K562 (cell line): Measurements from ENCODE around the gene COG6. TPM values are rescaled to one million over a fixed set of nuclear protein-coding genes. Genes with fewer than 3 reads are reported as not detected.

Experiments
- MGA ChIP-seq: fragments of 450-650 bp; IDR thresholded peaks from 2 replicates; pipeline ENCODE4 v1.6.1; 2016; ENCODE audit warnings: mild to moderate bottlenecking, moderate library complexity
- TAF7 ChIP-seq: fragments of 450-650 bp; IDR thresholded peaks from 2 replicates; pipeline ENCODE4 v1.6.1; 2016; ENCODE audit warnings: missing genetic modification characterization, missing compliant biosample characterization
- ZMIZ1 ChIP-seq, 2 experiments: fragments of 150-350 bp in 1 of 2; IDR thresholded peaks; 2 replicates each; pipeline ENCODE4 v1.6.1; 2012 to 2016; ENCODE audit warnings: low read depth in 2 of 2, low read length in 2 of 2, mild to moderate bottlenecking in 1 of 2, moderate library complexity in 1 of 2
- ZNF175 ChIP-seq: fragments of 200-800 bp; sonication (Bioruptor generic); IDR thresholded peaks from 2 replicates; pipeline ENCODE4 v1.6.1; 2016; ENCODE audit warnings: low read depth, mild to moderate bottlenecking, missing genetic modification characterization, missing compliant biosample characterization
- ZNF445 ChIP-seq: fragments of 250-450 bp; sonication (Bioruptor Pico); IDR thresholded peaks from 2 replicates; pipeline ENCODE4 v1.4.0; 2020; ENCODE audit warnings: low read depth, mild to moderate bottlenecking, moderate library complexity
- polyA plus RNA-seq, 8 experiments: library from polyadenylated mRNA; depleted of rRNA in 4 of 8; stranded (reverse) in 5 of 8; unstranded in 3 of 8; fragments of >200 nt; fragmentation: Nextera tagmentation in 2 of 8; fragmentation: Illumina TruSeq in 1 of 8; extraction: Ambion mirVana in 2 of 8; extraction: Trizol in 1 of 8; gene quantifications; 2 replicates each; pipeline versions ENCODE4 v1.2.1 to v1.2.3, GENCODE V29; 2011 to 2014; ENCODE audit warnings: inconsistent platforms in 1 of 8, missing spikeins in 1 of 8
- total RNA-seq, 7 experiments: library from RNA; depleted of rRNA in 6 of 7; stranded (reverse); fragments of >200 nt in 6 of 7; fragmentation: Illumina TruSeq in 2 of 7; extraction: Trizol in 2 of 7; gene quantifications; 2 replicates each; pipeline versions ENCODE4 v1.2.1 to v1.2.3, GENCODE V29; 2011 to 2021; ENCODE audit warnings: low replicate concordance in 1 of 7

COG6 gene
- total and polyA plus RNA-seq, 9 of the 15 experiments (the other 6 are each of a cell fraction or from before 2014, with no cell fraction given): 2.6 to 20.9 (median 9.6) TPM

GRCh38 chr13:39751805-39752204 is 96.3 kb downstream of the COG6 start (continued):
- TF ChIP-seq MGA: no peak
- TF ChIP-seq TAF7 (tag): no peak
- TF ChIP-seq ZMIZ1 (IDR thresholded peaks at IDR 0.05; ENCODE audit: low read depth in 2 of 2, low read length in 2 of 2): no peak
- TF ChIP-seq ZNF175 (CRISPR knock-in tag): no peak
- no peak for TF ChIP-seq ZNF445 (CRISPR knock-in tag)
